HG03196 (cell line): Measurements from ENCODE around the gene FRMD1.

Source experiments
- ATAC-seq: cut with Tn5 transposase; IDR thresholded peaks from one replicate; pipeline ENCODE4 v1.9.1; 2021; ENCODE audit not compliant: unreplicated experiment

The FRMD1 gene

GRCh38 chr6:168113226-168113625, 34.2 kb upstream of the FRMD1 start:
- ATAC-seq = no peak

- no peak for ATAC-seq
Observed at GRCh38 chr6:168111911-168112310, 32.9 kb upstream of the FRMD1 start.

DNA sequence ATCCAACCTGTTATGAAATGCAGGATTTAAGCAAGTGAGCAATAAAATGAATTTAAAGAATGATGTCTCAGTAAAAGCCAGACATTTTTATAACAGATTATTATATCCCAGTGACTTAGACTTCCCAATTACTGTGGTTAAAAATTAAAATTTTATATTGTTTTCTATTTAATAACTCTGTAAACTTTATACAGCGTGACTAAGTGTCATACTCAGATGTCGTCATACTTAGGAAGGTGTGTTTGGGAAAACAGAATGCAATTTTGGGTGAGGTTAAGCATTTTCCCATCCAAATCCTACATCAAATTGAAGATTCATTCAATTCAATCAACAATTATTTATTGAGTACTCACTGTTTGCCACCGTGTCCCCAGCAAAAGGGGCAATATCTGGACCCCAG, 31.4 kb upstream of the FRMD1 start:
- ATAC-seq = no peak

DNA sequence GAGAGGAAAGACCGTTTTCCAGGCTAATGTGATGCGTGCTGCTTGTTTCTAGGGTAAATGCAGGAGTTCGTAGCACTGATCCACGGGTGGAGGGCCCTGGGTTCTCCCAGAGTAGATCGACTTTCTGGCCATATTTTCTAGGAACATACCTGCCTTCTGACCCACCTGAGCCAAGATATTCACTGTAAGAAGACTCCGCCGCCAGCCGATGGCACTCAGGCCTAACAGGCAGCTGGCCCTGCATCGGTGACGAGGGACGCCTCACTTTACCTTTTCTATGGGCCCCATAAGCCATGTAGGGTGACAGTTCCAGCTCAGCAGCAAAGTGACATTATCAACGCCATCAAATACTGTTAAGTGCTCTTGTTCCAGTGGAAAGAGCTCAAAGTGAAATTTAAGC, 30.2 kb upstream of the FRMD1 start:
- ATAC-seq = no peak

DNA sequence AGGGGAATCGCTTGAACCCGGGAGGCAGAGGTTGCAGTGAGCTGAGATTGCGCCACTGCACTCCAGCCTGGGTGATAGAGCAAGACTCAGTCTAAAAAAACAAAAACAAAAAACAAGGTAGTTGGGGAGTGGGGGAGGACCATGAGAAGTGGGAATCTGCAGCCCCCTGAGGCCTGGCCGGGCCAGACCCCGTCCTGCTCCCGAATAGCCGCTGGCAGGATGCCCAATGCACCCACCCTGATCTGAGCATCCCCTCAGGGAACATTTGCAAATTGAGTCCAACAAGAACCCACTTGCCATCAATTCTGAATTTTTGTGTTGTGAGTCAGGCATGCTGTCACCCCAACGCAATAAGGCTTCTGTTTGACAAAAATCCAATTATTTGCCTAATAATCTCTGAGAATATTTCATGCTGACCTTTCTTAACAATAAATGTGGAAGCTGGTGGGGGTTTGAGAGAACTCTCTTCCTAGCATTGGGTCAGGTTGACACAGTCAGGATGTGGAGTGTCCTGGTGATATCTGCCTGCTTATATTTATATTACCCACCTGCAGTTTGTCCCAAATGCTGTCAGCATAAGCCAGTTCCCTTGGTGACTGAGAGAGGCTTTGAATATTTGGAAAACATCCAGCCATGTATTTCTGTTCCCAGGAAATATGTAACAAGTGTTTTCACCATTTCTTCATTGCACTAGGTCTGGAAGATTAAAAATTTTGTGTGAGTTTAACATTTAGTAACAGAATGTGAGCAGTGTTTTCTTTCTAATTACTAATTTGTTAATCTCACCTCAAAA, 28.4 kb upstream of the FRMD1 start:
- ATAC-seq = no peak

- no peak for ATAC-seq
Observed at GRCh38 chr6:168106633-168107005, 27.6 kb upstream of the FRMD1 start.

- no peak for ATAC-seq
Observed at GRCh38 chr6:168105813-168106632, 27.0 kb upstream of the FRMD1 start.

DNA sequence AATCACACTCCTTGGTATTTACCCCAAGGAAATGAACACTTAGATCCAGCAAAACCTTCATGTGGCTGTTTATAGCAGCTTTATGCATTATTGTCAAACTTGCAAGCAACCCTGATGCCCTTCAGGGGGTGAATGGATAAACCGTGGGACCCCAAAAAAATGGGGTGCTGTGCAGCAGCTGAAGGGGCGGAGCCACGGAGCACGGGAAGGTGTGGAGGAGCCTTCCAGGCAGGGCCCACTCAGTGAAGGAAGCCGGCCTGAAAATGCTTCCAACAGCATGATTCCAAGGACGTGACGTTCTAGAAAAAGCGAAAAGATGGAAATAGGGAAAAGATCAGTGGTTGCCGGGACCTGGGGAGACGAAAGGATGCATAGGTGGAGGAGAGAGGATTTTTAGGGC, 25.6 kb upstream of the FRMD1 start:
- ATAC-seq = no peak

- no peak for ATAC-seq
Observed at GRCh38 chr6:168103050-168103830, 24.2 kb upstream of the FRMD1 start.

- ATAC-seq = no peak
Observed at GRCh38 chr6:168102315-168102985, 23.4 kb upstream of the FRMD1 start.

DNA sequence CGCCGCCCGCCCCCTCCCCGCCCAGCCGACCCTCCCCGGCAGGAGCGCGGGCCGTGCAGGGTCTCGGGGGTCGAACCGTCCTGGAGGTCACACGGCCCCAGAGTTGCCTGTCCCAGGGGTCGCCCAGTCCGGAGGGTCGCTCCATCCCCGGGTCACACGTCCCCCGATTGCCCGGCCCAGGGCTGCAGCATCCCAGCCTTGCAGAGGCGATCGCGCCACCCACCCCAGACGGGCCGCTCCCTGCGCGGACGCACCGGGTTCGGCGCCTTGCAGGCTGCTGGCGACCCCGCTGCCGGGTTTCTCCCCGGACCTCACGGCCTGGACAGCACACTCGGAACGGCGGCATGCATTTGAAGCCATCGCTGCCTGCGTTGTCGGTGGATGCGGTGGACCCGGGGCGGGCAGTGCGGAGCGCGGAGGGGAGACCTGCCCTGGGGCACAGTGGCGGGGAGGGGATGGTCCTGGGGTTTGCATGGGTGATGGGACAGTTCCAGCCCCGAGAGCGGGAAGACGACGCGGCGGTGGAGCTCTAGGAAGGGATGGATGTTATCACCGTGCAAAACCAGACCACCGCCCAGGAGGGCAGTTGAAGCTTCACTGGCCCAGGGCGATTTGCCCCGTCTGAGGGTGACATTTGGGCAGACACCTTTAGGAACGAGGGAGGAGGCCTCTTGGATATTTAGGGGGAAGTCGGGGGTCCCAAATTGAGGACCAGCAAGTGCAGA, 22.7 kb upstream of the FRMD1 start:
- no peak for ATAC-seq

DNA sequence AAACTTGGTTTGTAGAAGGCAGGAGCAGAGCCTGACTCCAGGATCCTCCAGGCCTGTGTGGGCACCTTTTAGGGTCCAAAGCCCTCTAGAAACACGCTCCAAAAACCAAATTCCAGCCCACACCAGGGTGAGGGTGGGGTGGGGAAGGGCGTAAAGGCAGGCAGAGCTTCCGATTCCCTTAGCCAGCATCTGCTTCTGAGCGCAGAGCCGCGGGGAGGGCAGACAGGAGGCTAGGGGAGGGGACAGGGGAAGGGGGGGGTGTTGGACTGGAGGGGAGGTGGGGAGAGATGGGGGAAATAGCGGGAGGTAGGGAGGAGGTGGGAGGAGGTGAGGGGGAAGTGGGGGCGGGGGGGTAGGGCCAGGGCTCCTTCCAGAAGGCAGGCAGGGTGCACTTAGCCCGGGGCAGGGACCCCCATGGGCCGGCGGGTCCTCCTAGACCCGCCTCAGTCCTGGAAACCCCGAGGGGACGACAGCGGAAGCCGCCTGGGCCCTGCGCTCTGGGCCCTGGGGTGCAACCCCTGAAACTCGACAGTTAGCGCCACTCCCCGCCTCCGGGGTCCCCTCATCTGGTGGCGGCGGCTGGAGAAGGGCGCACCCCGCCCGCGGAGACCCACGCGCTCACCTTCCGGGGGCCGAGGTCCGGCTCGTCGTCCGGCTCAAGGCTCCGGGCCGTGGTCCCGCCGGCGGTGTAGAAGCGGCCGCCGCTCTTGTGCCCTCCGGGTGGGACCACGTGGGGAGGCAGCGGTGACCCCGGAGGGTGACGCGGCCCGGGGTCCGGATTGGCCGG, 22.0 kb upstream of the FRMD1 start:
- no peak for ATAC-seq

DNA sequence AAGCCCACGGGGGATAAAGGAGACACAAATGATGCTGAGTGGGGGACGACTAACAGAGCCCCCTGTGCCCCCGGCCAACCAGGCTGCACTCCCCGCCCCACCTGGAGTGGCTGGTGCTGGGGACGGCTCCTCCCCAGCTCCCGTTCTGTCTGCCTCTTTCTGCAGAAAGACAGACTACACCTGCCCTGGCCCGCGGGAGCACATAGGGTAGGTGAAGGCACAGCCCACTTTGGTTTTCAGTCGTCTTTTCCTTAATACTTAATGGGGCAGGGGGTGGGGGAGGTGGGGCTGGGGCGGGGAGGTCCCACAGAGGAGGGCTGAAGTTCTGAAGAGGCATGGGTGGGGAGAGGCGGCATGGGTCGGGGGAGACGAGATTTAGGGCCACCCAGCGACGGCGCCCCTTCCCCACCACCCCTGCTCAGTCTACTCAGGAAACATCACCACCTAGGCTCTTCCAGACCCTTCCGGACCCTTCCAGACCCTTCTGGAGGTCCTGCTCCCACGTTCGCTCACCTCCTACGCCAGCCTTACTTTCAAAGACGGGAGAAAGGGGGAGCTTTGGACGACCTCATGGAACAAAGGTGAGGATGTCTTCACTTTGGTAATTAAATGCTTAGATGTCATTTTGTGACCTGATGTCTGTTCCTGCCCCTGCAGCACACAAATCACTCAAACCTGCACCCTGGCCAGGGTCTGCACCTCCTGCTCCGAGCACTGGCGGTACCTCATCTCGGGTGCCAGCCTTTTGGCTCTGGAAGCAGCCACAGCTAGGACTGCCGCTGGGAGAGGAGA, 21.2 kb upstream of the FRMD1 start:
- no peak for ATAC-seq

DNA sequence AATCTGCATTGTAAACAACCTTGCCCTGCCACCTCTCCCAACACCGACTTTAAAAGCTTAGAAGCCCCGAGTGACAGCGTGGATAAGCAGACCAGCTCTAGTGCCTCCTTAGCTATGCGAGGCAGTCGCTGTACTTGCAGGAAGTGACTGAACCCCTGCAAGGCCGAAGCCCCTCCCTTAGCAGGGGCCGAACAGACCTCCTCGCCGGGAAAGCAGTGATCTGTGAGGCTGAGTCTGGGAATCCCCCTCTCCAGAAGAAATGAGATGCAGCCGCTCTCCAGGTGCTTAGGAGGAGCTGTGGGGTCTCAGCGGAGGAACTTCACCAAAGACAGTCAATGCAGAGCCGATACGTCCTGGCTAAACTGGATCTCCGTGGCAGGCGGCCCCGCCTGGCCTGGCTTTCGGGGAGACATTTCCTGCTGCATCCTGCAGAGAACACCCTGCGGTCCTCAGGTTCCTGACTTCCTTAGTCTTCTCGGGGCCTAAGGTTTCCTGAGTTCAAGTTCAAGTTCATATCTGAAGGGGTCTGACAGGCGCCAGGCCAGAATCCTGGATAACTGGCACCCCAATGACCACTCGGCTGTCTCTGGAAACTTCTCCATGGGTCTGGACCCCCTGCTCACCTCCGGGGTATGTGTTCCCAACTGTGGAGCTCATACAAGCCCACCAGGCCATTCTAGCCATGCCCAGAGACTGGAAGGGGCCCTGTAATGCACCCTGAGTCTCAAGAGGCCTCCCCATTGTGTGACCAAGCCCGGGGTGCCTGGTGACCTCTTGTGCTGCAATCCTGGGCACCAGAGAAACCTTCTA, 20.4 kb upstream of the FRMD1 start:
- ATAC-seq = no peak

DNA sequence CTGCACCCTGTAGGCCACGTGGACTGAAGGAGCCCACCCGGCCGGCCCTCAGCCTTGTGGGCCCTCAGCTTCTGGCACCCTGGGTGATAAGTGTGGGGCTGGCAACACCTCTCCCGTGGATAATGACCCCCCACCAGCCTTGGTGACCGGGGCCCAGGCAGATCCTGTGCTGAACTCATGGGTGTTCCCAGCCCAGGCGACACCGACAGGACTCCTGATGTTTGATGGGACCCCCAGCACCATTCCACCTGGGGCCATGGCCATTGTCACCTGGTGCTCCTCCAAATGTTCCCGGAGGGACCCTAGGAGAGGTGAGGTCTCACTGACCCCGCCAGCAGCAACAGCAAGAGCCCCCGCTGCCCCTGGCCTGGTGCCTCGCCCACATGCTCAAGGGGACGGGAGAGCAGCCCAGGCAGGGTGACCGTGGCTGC, 19.4 kb upstream of the FRMD1 start:
- ATAC-seq = no peak

- no peak for ATAC-seq
Observed at GRCh38 chr6:168097621-168098430, 18.8 kb upstream of the FRMD1 start.

GRCh38 chr6:168097221-168097620, 18.2 kb upstream of the FRMD1 start:
- ATAC-seq = no peak
